Measurements from ENCODE around the gene KCNK7.

KCNK7 gene

DNA sequence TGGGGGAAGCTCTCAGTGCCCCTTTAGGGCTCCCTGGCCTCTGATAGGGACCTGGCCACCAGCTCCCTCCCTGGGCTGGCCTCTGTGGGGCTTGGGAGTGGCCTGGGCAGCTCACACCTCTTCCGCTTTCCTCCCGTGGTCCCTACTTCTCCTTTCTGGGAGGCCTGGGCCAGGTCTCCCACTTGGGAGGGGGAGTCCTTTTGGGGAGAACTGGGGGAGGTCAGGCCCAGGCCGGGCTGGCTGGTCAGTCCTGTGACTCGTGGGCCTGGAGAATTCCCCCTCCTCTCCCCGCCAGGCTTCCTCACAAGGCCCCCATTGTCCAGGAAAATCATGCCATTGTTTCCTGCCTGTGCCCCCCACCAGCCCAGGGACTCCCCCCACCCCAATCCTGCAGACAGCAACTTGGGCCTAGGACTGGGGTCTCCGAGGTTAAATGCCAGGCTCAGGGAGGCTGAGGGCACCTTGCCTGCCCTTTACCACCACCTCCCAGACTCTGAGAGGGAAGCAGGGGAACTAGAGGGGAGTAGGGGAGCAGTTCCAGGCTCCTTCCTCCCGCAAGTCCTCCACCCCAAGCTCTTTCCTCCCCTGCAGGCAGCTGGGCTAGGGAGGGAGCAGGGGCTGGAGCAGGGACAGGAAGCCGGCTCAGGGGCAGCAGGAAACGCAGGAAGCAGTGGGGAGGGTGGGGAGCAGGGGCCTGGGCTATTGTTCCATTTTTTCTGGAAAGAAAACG is 15.6 kb upstream of the KCNK7 start:
- no peaks in the 10 kb centered on the region for H3K9me3 ChIP-seq (ENCODE audit: control insufficient read depth, insufficient read depth, low read length)
- no peak overlapping the region for H3K27ac ChIP-seq (ENCODE audit: low read length)
- WGBS (ENCODE audit: insufficient coverage, insufficient read length) = no CpG with 5 or more reads among the region's 10 CpGs
- H3K36me3 ChIP-seq (ENCODE audit: control insufficient read depth, insufficient read depth, low read length) = no peaks in the 10 kb centered on the region
- DNase-seq (ENCODE audit: low read depth, low spot score) = no peak
- H3K4me1 ChIP-seq (ENCODE audit: control insufficient read depth, insufficient read depth, low read length) = peaks cover 6% of the 10 kb centered on the region
- H3K4me3 ChIP-seq (ENCODE audit: low read length) = no peak overlapping the region
- no peaks in the 10 kb centered on the region for H3K27me3 ChIP-seq (ENCODE audit: control insufficient read depth, insufficient read depth, low read length)

DNA sequence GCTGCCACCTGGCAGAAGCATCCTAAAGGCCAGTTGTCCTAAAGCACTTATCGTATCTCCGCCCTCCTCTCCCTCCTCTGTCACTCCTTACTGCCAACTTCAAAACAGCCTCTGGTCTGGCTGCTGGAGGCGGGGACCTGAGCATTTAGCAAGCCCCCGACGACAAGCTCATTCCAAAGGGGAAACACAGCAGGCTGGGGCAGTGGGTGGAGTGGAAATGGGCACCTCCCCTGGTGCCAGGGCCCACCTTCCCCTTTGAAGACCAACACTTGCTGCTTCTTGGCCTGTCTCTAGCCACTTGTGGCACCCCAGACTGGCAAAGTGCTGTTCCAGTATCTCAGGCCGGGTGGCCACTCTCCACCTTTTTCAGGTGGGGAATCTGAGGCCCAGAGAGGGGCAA is 14.8 kb upstream of the KCNK7 start:
- no peak for DNase-seq (ENCODE audit: low read depth, low spot score)
- Histone ChIP-seq H3K27me3 (ENCODE audit: control insufficient read depth, insufficient read depth, low read length) (no peaks in the 10 kb centered on the region), H3K36me3 (ENCODE audit: control insufficient read depth, insufficient read depth, low read length) (no peaks in the 10 kb centered on the region), H3K4me1 (ENCODE audit: control insufficient read depth, insufficient read depth, low read length) (peaks cover 6% of the 10 kb centered on the region), H3K27ac (ENCODE audit: low read length) (no peak overlapping the region), H3K4me3 (ENCODE audit: low read length) (no peak overlapping the region), H3K9me3 (ENCODE audit: control insufficient read depth, insufficient read depth, low read length) (no peaks in the 10 kb centered on the region)
- no CpG with 5 or more reads among the region's 6 CpGs for WGBS (ENCODE audit: insufficient coverage, insufficient read length)

DNA sequence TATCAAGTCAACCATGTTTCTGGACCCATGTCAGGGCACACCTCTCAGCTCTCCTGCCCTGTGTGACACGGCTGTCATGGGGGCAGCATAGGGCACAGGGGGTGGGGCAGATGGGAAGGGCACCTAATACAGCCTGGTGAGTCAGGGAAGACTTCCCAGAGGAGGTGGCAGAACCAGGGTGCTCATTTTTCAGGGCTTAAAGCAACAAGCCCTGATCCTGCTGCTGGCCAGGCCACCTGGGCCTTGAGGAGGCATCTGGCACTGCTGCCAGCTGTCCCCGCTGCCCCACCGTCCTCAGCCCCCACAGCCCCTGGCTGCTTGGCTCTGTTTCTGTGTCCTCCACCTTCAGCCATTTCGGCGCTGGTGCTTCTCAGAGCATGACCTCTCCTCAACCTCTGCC is 14.1 kb upstream of the KCNK7 start:
- Histone ChIP-seq H3K4me3 (ENCODE audit: low read length) (no peak overlapping the region), H3K27me3 (ENCODE audit: control insufficient read depth, insufficient read depth, low read length) (no peaks in the 10 kb centered on the region), H3K27ac (ENCODE audit: low read length) (no peak overlapping the region), H3K36me3 (ENCODE audit: control insufficient read depth, insufficient read depth, low read length) (0 out of 2 replicates have a peak, but pooled peaks cover 2% of the 10 kb centered on the region), H3K4me1 (ENCODE audit: control insufficient read depth, insufficient read depth, low read length) (peaks cover 6% of the 10 kb centered on the region), H3K9me3 (ENCODE audit: control insufficient read depth, insufficient read depth, low read length) (no peaks in the 10 kb centered on the region)
- DNase-seq (ENCODE audit: low read depth, low spot score) = no peak
- WGBS (ENCODE audit: insufficient coverage, insufficient read length) = no CpG with 5 or more reads among the region's 5 CpGs

DNA sequence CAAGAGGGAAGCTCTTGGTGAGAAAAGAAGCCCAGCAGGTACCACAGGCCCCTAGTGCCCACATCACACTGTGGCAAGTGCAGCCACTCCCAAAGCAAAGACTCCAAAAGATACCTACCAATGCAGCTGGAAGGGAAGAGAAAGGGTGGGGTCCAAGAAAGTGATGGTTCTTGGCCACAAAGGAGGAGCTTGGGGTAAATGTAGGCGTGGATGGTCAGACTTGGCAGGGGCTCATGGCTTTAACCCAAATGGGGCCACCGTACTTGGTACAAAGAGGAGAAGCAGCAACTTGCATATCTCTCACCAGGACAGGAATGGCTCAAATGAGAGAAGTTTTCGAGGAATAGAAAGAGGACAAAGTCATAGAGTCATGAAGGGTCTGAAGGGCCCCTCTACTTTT is 13.6 kb upstream of the KCNK7 start:
- H3K9me3 ChIP-seq (ENCODE audit: control insufficient read depth, insufficient read depth, low read length) = no peaks in the 10 kb centered on the region
- H3K27ac ChIP-seq (ENCODE audit: low read length) = no peak overlapping the region
- peaks cover 6% of the 10 kb centered on the region for H3K4me1 ChIP-seq (ENCODE audit: control insufficient read depth, insufficient read depth, low read length)
- no CpG with 5 or more reads among the region's 3 CpGs for WGBS (ENCODE audit: insufficient coverage, insufficient read length)
- H3K27me3 ChIP-seq (ENCODE audit: control insufficient read depth, insufficient read depth, low read length) = no peaks in the 10 kb centered on the region
- DNase-seq (ENCODE audit: low read depth, low spot score) = no peak
- H3K36me3 ChIP-seq (ENCODE audit: control insufficient read depth, insufficient read depth, low read length) = 0 out of 2 replicates have a peak, but pooled peaks cover 3% of the 10 kb centered on the region
- H3K4me3 ChIP-seq (ENCODE audit: low read length) = no peak overlapping the region

DNA sequence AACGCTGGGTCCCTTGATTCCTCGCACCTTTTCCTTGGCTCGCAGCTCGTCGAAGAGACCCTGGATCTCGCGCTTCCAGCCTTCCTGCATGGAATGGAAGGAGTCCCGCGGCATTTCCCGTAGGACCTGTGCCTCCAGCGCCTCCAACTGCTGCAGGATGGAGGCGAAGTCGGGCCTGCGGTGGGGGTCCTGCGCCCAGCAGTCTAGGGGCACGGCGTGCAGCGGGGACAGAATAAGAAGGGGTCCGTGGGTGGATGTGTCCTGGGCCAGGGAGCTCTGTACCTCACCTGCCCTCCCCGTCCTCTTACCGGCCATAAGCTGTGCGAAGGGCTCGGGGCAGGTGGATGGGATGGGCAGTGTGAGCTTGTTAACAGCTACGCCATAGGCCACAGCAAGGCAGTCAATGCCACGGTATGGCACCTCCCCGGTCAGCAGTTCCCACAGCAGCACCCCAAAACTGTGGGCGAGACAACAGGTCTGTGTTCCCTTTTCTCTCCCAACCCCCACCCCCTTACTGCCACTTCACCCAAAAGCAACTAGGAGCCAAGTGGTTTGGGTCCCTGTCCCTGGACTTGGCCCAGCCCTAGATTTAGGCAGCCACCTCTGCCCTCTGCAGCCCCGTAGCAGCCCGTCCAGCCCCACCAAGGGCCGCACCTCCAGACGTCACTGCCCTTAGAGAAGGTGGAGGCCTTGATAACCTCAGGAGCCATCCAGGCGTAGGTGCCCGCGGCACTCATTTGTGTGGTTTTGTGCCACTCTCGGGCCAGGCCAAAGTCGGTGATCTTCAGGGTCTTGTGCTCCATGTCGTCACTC is 12.2 kb upstream of the KCNK7 start:
- Histone ChIP-seq H3K27ac (ENCODE audit: low read length) (no peak overlapping the region), H3K4me1 (ENCODE audit: control insufficient read depth, insufficient read depth, low read length) (peaks cover 3% of the 10 kb centered on the region), H3K4me3 (ENCODE audit: low read length) (peak overlapping the region; percentile 40; the same call in 1 of the 2 replicates), H3K36me3 (ENCODE audit: control insufficient read depth, insufficient read depth, low read length) (0 out of 2 replicates have a peak, but pooled peaks cover 3% of the 10 kb centered on the region), H3K9me3 (ENCODE audit: control insufficient read depth, insufficient read depth, low read length) (no peaks in the 10 kb centered on the region), H3K27me3 (ENCODE audit: control insufficient read depth, insufficient read depth, low read length) (no peaks in the 10 kb centered on the region)
- no CpG with 5 or more reads among the region's 37 CpGs for WGBS (ENCODE audit: insufficient coverage, insufficient read length)
- no peak for DNase-seq (ENCODE audit: low read depth, low spot score)

DNA sequence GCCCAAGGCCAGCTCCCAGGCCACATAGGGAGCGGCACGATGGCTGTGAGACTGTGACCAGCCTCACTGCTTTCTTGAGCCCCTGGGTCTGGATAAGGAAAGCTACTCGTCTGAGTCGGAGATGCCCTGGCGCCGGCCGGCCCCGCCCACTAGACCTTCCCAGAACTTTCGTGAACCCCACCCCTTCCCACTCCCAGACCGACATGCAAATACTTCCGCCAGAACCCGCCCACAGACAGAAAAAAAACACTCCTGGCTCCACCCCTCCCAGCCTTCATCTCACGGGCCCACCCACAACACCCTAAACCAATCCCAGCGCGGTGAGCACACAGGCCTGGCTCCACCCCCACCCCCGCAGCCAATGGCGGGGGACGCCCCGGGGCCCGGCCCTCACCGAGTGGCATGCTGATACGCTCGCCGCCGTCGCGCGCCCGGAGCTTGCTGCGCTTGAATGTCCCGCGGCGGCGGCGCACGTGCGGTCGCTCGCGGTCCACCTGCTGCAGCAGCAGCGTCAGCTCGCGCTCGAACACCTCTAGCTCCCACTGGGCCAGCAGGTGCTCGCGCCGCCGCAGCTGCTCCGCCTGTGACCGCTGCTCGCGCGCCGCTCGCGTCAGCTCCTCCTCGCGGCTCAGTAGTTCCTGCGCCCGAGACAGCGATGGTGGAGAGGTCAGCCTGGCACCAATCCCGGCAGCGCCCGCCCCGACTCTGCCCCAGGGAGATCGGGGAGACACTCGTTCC is 11.4 kb upstream of the KCNK7 start:
- peak; percentile 94 for DNase-seq (ENCODE audit: low read depth, low spot score)
- 0 out of 2 replicates have a peak, but pooled peaks cover 3% of the 10 kb centered on the region for H3K36me3 ChIP-seq (ENCODE audit: control insufficient read depth, insufficient read depth, low read length)
- no CpG with 5 or more reads among the region's 67 CpGs for WGBS (ENCODE audit: insufficient coverage, insufficient read length)
- no peak overlapping the region for H3K27ac ChIP-seq (ENCODE audit: low read length)
- H3K4me3 ChIP-seq (ENCODE audit: low read length) = peak overlapping the region; percentile 40; the same call in 1 of the 2 replicates
- H3K4me1 ChIP-seq (ENCODE audit: control insufficient read depth, insufficient read depth, low read length) = peaks cover 3% of the 10 kb centered on the region
- H3K27me3 ChIP-seq (ENCODE audit: control insufficient read depth, insufficient read depth, low read length) = no peaks in the 10 kb centered on the region
- no peaks in the 10 kb centered on the region for H3K9me3 ChIP-seq (ENCODE audit: control insufficient read depth, insufficient read depth, low read length)

DNA sequence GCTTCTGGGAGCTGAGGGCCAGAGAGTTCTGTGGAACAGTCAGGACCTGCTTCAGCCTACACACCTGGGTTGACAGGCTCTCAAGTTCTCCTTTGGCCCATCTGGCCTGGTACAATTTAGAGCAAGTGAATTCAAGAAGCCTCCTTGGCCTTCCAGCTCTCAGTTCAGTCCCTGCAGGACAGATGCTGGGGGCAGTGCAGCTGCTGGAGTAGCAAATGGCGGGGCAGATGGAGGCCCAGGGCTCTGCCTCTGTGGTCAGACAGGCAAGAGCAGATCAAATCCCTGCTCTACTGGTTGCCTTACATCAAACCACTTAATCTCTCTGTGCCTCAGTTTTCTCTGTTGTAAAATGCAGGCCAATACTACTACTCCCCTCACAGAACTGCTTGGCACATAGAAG is 8.7 kb upstream of the KCNK7 start:
- Histone ChIP-seq H3K4me1 (ENCODE audit: control insufficient read depth, insufficient read depth, low read length) (peaks cover 4% of the 10 kb centered on the region), H3K36me3 (ENCODE audit: control insufficient read depth, insufficient read depth, low read length) (peaks cover 3% of the 10 kb centered on the region; the same call in 1 of the 2 replicates), H3K4me3 (ENCODE audit: low read length) (no peak overlapping the region), H3K27ac (ENCODE audit: low read length) (no peak overlapping the region), H3K9me3 (ENCODE audit: control insufficient read depth, insufficient read depth, low read length) (no peaks in the 10 kb centered on the region), H3K27me3 (ENCODE audit: control insufficient read depth, insufficient read depth, low read length) (peaks cover 1% of the 10 kb centered on the region; the same call in 1 of the 2 replicates)
- no peak for DNase-seq (ENCODE audit: low read depth, low spot score)
- no CpG with 5 or more reads among the region's 1 CpG for WGBS (ENCODE audit: insufficient coverage, insufficient read length)

DNA sequence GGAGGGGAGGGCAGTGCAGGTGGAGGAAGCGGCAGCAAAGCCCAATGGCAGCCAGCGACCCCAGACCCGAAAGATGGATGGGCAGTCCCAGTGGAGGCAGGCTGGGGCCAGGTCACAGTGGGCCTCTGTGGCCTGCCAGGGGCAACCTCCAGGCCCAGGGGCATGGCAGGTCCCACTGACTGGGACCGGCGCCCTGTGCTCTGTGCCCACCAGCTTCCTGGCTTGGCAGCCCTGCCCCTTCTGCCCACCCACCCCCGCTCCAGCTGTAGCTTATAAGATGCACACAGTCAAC is 4.3 kb upstream of the KCNK7 start:
- Histone ChIP-seq H3K36me3 (ENCODE audit: control insufficient read depth, insufficient read depth, low read length) (peaks cover 9% of the 10 kb centered on the region), H3K27me3 (ENCODE audit: control insufficient read depth, insufficient read depth, low read length) (peaks cover 1% of the 10 kb centered on the region; the same call in 1 of the 2 replicates), H3K27ac (ENCODE audit: low read length) (no peak overlapping the region), H3K4me3 (ENCODE audit: low read length) (no peak overlapping the region), H3K4me1 (ENCODE audit: control insufficient read depth, insufficient read depth, low read length) (0 out of 2 replicates have a peak, but pooled peaks cover 1% of the 10 kb centered on the region), H3K9me3 (ENCODE audit: control insufficient read depth, insufficient read depth, low read length) (no peaks in the 10 kb centered on the region)
- WGBS (ENCODE audit: insufficient coverage, insufficient read length) = no CpG with 5 or more reads among the region's 6 CpGs
- no peak for DNase-seq (ENCODE audit: low read depth, low spot score)

DNA sequence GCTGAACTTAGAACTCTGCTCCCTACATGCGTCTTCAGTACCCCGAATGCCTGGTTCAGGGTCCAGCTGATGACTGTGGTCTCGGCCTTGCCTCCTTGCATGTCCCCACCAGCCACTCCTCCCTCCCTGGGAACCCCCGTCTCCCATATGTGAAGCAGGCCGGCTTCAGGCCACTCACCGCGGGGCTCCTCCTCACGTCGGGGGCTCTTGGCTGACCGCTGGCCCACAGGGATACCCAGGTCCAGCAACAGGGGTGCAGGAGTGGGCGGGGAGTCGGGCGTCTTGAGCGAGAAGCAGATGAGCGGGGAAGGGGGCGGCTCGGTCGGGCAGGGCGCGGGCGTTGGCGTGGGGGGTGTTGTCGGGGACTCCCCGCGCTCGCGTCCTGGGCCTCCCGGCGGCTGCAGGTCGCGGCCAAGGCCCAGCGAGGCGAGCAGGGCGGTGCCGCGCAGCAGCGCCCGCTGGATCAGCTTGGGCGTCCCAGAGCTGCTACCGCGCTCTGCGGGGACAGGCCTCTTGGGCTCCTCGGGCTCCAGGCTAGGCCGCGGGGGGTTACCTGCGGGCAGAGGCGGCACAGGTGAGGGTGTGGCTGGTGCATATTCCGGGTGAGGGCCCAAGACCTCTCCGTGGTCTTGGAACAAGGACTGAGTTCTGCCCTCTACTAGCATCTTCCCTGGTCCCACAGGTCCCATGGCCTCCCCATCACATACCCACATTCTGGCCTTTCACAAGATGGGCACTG is 3.8 kb upstream of the KCNK7 start:
- 0 out of 2 replicates have a peak, but pooled peaks cover 1% of the 10 kb centered on the region for H3K4me1 ChIP-seq (ENCODE audit: control insufficient read depth, insufficient read depth, low read length)
- no peak overlapping the region for H3K4me3 ChIP-seq (ENCODE audit: low read length)
- no CpG with 5 or more reads among the region's 49 CpGs for WGBS (ENCODE audit: insufficient coverage, insufficient read length)
- peaks cover 6% of the 10 kb centered on the region for H3K36me3 ChIP-seq (ENCODE audit: control insufficient read depth, insufficient read depth, low read length)
- no peaks in the 10 kb centered on the region for H3K9me3 ChIP-seq (ENCODE audit: control insufficient read depth, insufficient read depth, low read length)
- DNase-seq (ENCODE audit: low read depth, low spot score) = no peak
- no peak overlapping the region for H3K27ac ChIP-seq (ENCODE audit: low read length)
- peaks cover 1% of the 10 kb centered on the region; the same call in 1 of the 2 replicates for H3K27me3 ChIP-seq (ENCODE audit: control insufficient read depth, insufficient read depth, low read length)
